Glutamatergic neuron (in vitro differentiated cells): ENCODE measurements around the gene MRPS10. TPM values are rescaled to one million over a fixed set of nuclear protein-coding genes. Genes with fewer than 3 reads are reported as not detected.
"Not testable (repeated sequence)": the region's sequence is repeated elsewhere in the genome, so short reads cannot be mapped to it uniquely, and the experiment has no call there.

Experiments used
- DNase-seq: peaks from one replicate; pipeline ENCODE4 v3.0.0; 2022
- H3K27ac Mint-ChIP-seq: one replicate; pipeline ENCODE4 v1.8.0; 2020; ENCODE audit warnings: mild to moderate bottlenecking, mixed read lengths, inconsistent platforms; ENCODE audit not compliant: unreplicated experiment
- H3K27me3 Mint-ChIP-seq: one replicate; pipeline ENCODE4 v1.8.0; 2020; ENCODE audit warnings: mild to moderate bottlenecking, moderate library complexity, mixed read lengths, inconsistent platforms; ENCODE audit not compliant: unreplicated experiment
- H3K36me3 Mint-ChIP-seq: one replicate; pipeline ENCODE4 v1.8.0; 2020; ENCODE audit warnings: mild to moderate bottlenecking, mixed read lengths, inconsistent platforms; ENCODE audit not compliant: unreplicated experiment
- H3K4me1 Mint-ChIP-seq: one replicate; pipeline ENCODE4 v1.8.0; 2020; ENCODE audit warnings: mild to moderate bottlenecking, low read depth, mixed read lengths, inconsistent platforms; ENCODE audit not compliant: unreplicated experiment
- H3K4me3 Mint-ChIP-seq: one replicate; pipeline ENCODE4 v1.8.0; 2020; ENCODE audit warnings: mild to moderate bottlenecking, mixed read lengths, inconsistent platforms; ENCODE audit not compliant: unreplicated experiment
- H3K9me3 Mint-ChIP-seq: one replicate; pipeline ENCODE4 v1.8.0; 2020; ENCODE audit warnings: mild to moderate bottlenecking, moderate library complexity, mixed read lengths, inconsistent platforms; ENCODE audit not compliant: unreplicated experiment
- CTCF ChIP-seq: fragments of 200-600 bp; sonication (generic); IDR thresholded peaks from one replicate; pipeline ENCODE4 v1.5.0; 2021; ENCODE audit not compliant: partially characterized antibody, unreplicated experiment
- total RNA-seq: library from RNA; stranded (reverse); fragmentation: NEBNext Ultra II Directional; extraction: Animal tissue kit (Norgen Biotek cat#: 25700); gene quantifications from one replicate; pipeline ENCODE4 v1.2.1, GENCODE V29; 2021; ENCODE audit not compliant: unreplicated experiment

Gene MRPS10
- total RNA-seq, 1 donor from 2014 or later: 25.9 TPM

GRCh38 chr6:42171813-42172581, 45.7 kb downstream of the MRPS10 start:
- H3K9me3 Mint-ChIP-seq: peaks cover 4% of the 10 kb centered on the region
- no peaks in the 10 kb centered on the region for H3K36me3 Mint-ChIP-seq
- H3K27ac Mint-ChIP-seq: no peak overlapping the region
- no peak for DNase-seq
- no peak overlapping the region for H3K4me3 Mint-ChIP-seq
- peaks cover 5% of the 10 kb centered on the region for H3K4me1 Mint-ChIP-seq
- peaks cover 5% of the 10 kb centered on the region for H3K27me3 Mint-ChIP-seq
- TF ChIP-seq CTCF: no peak

- H3K4me3 Mint-ChIP-seq, H3K9me3 Mint-ChIP-seq, H3K27ac Mint-ChIP-seq, DNase-seq, H3K27me3 Mint-ChIP-seq, H3K36me3 Mint-ChIP-seq: not testable (repeated sequence)
- H3K4me1 Mint-ChIP-seq: peaks cover 15% of the 10 kb centered on the region
Observed at GRCh38 chr6:42169780-42170179, 47.9 kb downstream of the MRPS10 start.

GRCh38 chr6:42168650-42169049, 49.0 kb downstream of the MRPS10 start:
- Mint-ChIP-seq H3K27ac (no peak overlapping the region), H3K4me1 (peaks cover 20% of the 10 kb centered on the region), H3K36me3 (no peaks in the 10 kb centered on the region), H3K27me3 (peaks cover 5% of the 10 kb centered on the region), H3K9me3 (peaks cover 8% of the 10 kb centered on the region), H3K4me3 (no peak overlapping the region)
- TF ChIP-seq CTCF: no peak
- no peak for DNase-seq

GRCh38 chr6:42166444-42167141, 51.1 kb downstream of the MRPS10 start:
- H3K27ac Mint-ChIP-seq: no peak overlapping the region

GRCh38 chr6:42165016-42165415, 52.6 kb downstream of the MRPS10 start:
- peaks cover 6% of the 10 kb centered on the region for H3K36me3 Mint-ChIP-seq
- H3K27me3 Mint-ChIP-seq: peaks cover 10% of the 10 kb centered on the region
- DNase-seq: no peak
- H3K27ac Mint-ChIP-seq: peak overlapping the region; percentile 9
- H3K4me1 Mint-ChIP-seq: peaks cover 15% of the 10 kb centered on the region
- no peak overlapping the region for H3K4me3 Mint-ChIP-seq
- peaks cover 11% of the 10 kb centered on the region for H3K9me3 Mint-ChIP-seq
- TF ChIP-seq CTCF: no peak

More at GRCh38 chr6:42166444-42167141, 51.1 kb downstream of the MRPS10 start:
- peaks cover 15% of the 10 kb centered on the region for H3K4me1 Mint-ChIP-seq
- H3K36me3 Mint-ChIP-seq: peaks cover 3% of the 10 kb centered on the region
- no peak overlapping the region for H3K4me3 Mint-ChIP-seq
- peak; percentile 95 for TF ChIP-seq CTCF
- peaks cover 8% of the 10 kb centered on the region for H3K27me3 Mint-ChIP-seq
- peak; percentile 88 for DNase-seq
- peaks cover 10% of the 10 kb centered on the region for H3K9me3 Mint-ChIP-seq
